ENCODE data around the gene MIOX. TPM values are rescaled to one million over a fixed set of nuclear protein-coding genes. Genes with fewer than 3 reads are reported as not detected.
A peak's percentile ranks its signal among the peaks of the same experiment; 100 is the strongest.
"Not testable (repeated sequence)": the region's sequence is repeated elsewhere in the genome, so short reads cannot be mapped to it uniquely, and the experiment has no call there.

MIOX gene
- total RNA-seq, 2 experiments from 2014 or later: 0.29 TPM; not detected in 1

GRCh38 chr22:50530877-50531545 lies 44.4 kb downstream of the MIOX start:
- peaks cover 47% of the 10 kb centered on the region for H3K4me1 Mint-ChIP-seq
- peaks cover 16% of the 10 kb centered on the region for H3K27me3 Mint-ChIP-seq
- H3K27ac Mint-ChIP-seq: peak overlapping the region; percentile 99
- peak overlapping the region; percentile 95 for H3K4me3 Mint-ChIP-seq
- H3K9me3 Mint-ChIP-seq: no peaks in the 10 kb centered on the region
- peaks cover 31% of the 10 kb centered on the region for H3K36me3 Mint-ChIP-seq
- DNase-seq: peak; percentile 88

GRCh38 chr22:50531546-50531961 lies 44.9 kb downstream of the MIOX start:
- Mint-ChIP-seq H3K27ac (peak overlapping the region; percentile 99), H3K9me3 (no peaks in the 10 kb centered on the region), H3K36me3 (peaks cover 31% of the 10 kb centered on the region), H3K4me1 (peaks cover 51% of the 10 kb centered on the region), H3K4me3 (peak overlapping the region; percentile 95), H3K27me3 (peaks cover 16% of the 10 kb centered on the region)
- DNase-seq: peak; percentile 84

GRCh38 chr22:50531962-50532674 lies 45.5 kb downstream of the MIOX start:
- Mint-ChIP-seq H3K4me1 (peaks cover 50% of the 10 kb centered on the region), H3K27me3 (peaks cover 16% of the 10 kb centered on the region), H3K36me3 (peaks cover 29% of the 10 kb centered on the region), H3K4me3 (peak overlapping the region; percentile 95), H3K9me3 (no peaks in the 10 kb centered on the region), H3K27ac (peak overlapping the region; percentile 99)
- DNase-seq: no peak

GRCh38 chr22:50532824-50533796 lies 46.5 kb downstream of the MIOX start:
- Mint-ChIP-seq H3K4me1 (peaks cover 45% of the 10 kb centered on the region), H3K36me3 (peaks cover 23% of the 10 kb centered on the region), H3K9me3 (peaks cover 3% of the 10 kb centered on the region), H3K27me3 (peaks cover 16% of the 10 kb centered on the region), H3K27ac (peak overlapping the region; percentile 99), H3K4me3 (peak overlapping the region; percentile 95)
- DNase-seq: no peak

GRCh38 chr22:50533856-50534711 lies 47.4 kb downstream of the MIOX start:
- Mint-ChIP-seq H3K27ac (peak overlapping the region; percentile 99), H3K4me1 (peaks cover 42% of the 10 kb centered on the region), H3K27me3 (peaks cover 16% of the 10 kb centered on the region), H3K4me3 (peak overlapping the region; percentile 95), H3K36me3 (peaks cover 17% of the 10 kb centered on the region)
- not testable (repeated sequence) for DNase-seq, H3K9me3 Mint-ChIP-seq

- DNase-seq: no peak
- H3K4me3 Mint-ChIP-seq: no peak overlapping the region
- H3K27me3 Mint-ChIP-seq: peaks cover 16% of the 10 kb centered on the region
- peaks cover 3% of the 10 kb centered on the region for H3K9me3 Mint-ChIP-seq
- H3K4me1 Mint-ChIP-seq: peaks cover 51% of the 10 kb centered on the region
- H3K27ac Mint-ChIP-seq: no peak overlapping the region
- peaks cover 16% of the 10 kb centered on the region for H3K36me3 Mint-ChIP-seq
Measured at GRCh38 chr22:50535113-50535512, 48.5 kb downstream of the MIOX start.

GRCh38 chr22:50536226-50536625 lies 49.6 kb downstream of the MIOX start:
- Mint-ChIP-seq H3K4me1 (peaks cover 58% of the 10 kb centered on the region), H3K9me3 (peaks cover 3% of the 10 kb centered on the region), H3K4me3 (no peak overlapping the region), H3K36me3 (peaks cover 20% of the 10 kb centered on the region), H3K27ac (peak overlapping the region; percentile 60), H3K27me3 (peaks cover 7% of the 10 kb centered on the region)
- no peak for DNase-seq

- peak overlapping the region; percentile 42 for H3K4me3 Mint-ChIP-seq
- H3K27me3 Mint-ChIP-seq: peaks cover 5% of the 10 kb centered on the region
- no peak for DNase-seq
- H3K4me1 Mint-ChIP-seq: peaks cover 68% of the 10 kb centered on the region
- H3K36me3 Mint-ChIP-seq: peaks cover 34% of the 10 kb centered on the region
- peak overlapping the region; percentile 100 for H3K27ac Mint-ChIP-seq
- H3K9me3 Mint-ChIP-seq: peaks cover 7% of the 10 kb centered on the region
Measured at GRCh38 chr22:50537765-50538164, 51.1 kb downstream of the MIOX start.

Other genes with a start within 250 kb of the MIOX start
- 10 to 100 TPM; 38.7 to 41.7 TPM for gene TUBGCP6, start 241.8 kb upstream of the MIOX start, total RNA-seq
- 10 to 100 TPM; 37.3 to 42.3 TPM for gene HDAC10, start 235.6 kb upstream of the MIOX start, total RNA-seq
- gene MAPK12, start 225.2 kb upstream of the MIOX start, total RNA-seq: 1 to 10 TPM; 3.5 to 3.6 TPM
- 1 to 10 TPM; 3.2 to 3.3 TPM for gene MAPK11, start 216.5 kb upstream of the MIOX start, total RNA-seq
- gene PLXNB2, start 179.2 kb upstream of the MIOX start, total RNA-seq: 10 to 100 TPM; 16.1 to 16.8 TPM
- gene DENND6B, start 159.8 kb upstream of the MIOX start, total RNA-seq: 1 to 10 TPM; 4.2 to 4.7 TPM
- gene PPP6R2, start 143.5 kb upstream of the MIOX start, total RNA-seq: 10 to 100 TPM; 38.3 to 41.2 TPM
- gene SBF1, start 11.8 kb upstream of the MIOX start, total RNA-seq: 100 to 1,000 TPM; 101 to 102 TPM
- gene ADM2, start 5.3 kb upstream of the MIOX start, total RNA-seq: 1 to 10 TPM; 6.7 to 7.5 TPM
- gene LMF2, start 20.8 kb downstream of the MIOX start, total RNA-seq: 10 to 100 TPM; 59.3 to 62.6 TPM
- gene NCAPH2, start 21.4 kb downstream of the MIOX start, total RNA-seq: 100 to 1,000 TPM; 143 to 152 TPM
- gene SCO2, start 38.7 kb downstream of the MIOX start, total RNA-seq: 1 to 10 TPM; 5.0 to 6.0 TPM
- 10 to 100 TPM; 75.7 to 76.8 TPM for gene TYMP, start 43.2 kb downstream of the MIOX start, total RNA-seq
- gene KLHDC7B, start 59.0 kb downstream of the MIOX start, total RNA-seq: 10 to 100 TPM; 15.1 to 15.9 TPM
- 1 to 10 TPM; 1.3 to 1.9 TPM for gene SYCE3, start 76.1 kb downstream of the MIOX start, total RNA-seq
- 10 to 100 TPM; 33.6 to 33.7 TPM for gene CPT1B, start 91.6 kb downstream of the MIOX start, total RNA-seq
- 10 to 100 TPM; 57.3 to 60.3 TPM for gene CHKB, start 96.0 kb downstream of the MIOX start, total RNA-seq
- gene MAPK8IP2, start 113.9 kb downstream of the MIOX start, total RNA-seq: under 1 TPM; 0.16 to 0.21 TPM
- gene ARSA, start 141.3 kb downstream of the MIOX start, total RNA-seq: 10 to 100 TPM; 12.6 to 13.5 TPM
- gene SHANK3, start 186.0 kb downstream of the MIOX start, total RNA-seq: under 1 TPM; 0.27 to 0.30 TPM

Measured in activated naive CD8-positive, alpha-beta T cell treated with anti-CD3 and anti-CD28 coated beads for 36 hours (primary cell).